ENCODE results near the gene FBLL1. TPM values are rescaled to one million over a fixed set of nuclear protein-coding genes. Genes with fewer than 3 reads are reported as not detected.

FBLL1 gene
- not detected for total RNA-seq
- under 1 TPM; 0.37 to 0.95 (median 0.55) TPM for polyA plus RNA-seq (ENCODE audit: insufficient read length in 6 of 6)
- long read RNA-seq, donor 1, transcript FBLL1-201 (1 exons, 1,519 nt): major isoform, 7 of 7 reads
- long read RNA-seq, donor 1, partial matches to known transcripts: 0 of 7 reads
- long read RNA-seq, donor 1, other reads (novel, unspliced or antisense): 0 of 7 reads
- long read RNA-seq, donor 2, partial matches to known transcripts: 0 of 1 reads
- long read RNA-seq, donor 2, other reads (novel, unspliced or antisense): 0 of 1 reads
- long read RNA-seq, donor 3, partial matches to known transcripts: 0 of 2 reads
- long read RNA-seq, donor 3, other reads (novel, unspliced or antisense): 0 of 2 reads
- long read RNA-seq, donor 4: 0 reads
- long read RNA-seq, donor 5, partial matches to known transcripts: 0 of 2 reads
- long read RNA-seq, donor 5, other reads (novel, unspliced or antisense): 0 of 2 reads
- long read RNA-seq, donor 6, partial matches to known transcripts: 0 of 2 reads
- long read RNA-seq, donor 6, other reads (novel, unspliced or antisense): 0 of 2 reads
- long read RNA-seq, donor 7: 0 reads
- long read RNA-seq, donor 8: 0 reads
- long read RNA-seq, donor 9: 0 reads
- long read RNA-seq, donor 10: 0 reads
- long read RNA-seq, donor 11, transcript FBLL1-201 (1 exons, 1,519 nt): major isoform, 88 of 88 reads
- long read RNA-seq, donor 11, partial matches to known transcripts: 0 of 88 reads
- long read RNA-seq, donor 11, other reads (novel, unspliced or antisense): 0 of 88 reads
- long read RNA-seq, donor 12, partial matches to known transcripts: 0 of 1 reads
- long read RNA-seq, donor 12, other reads (novel, unspliced or antisense): 0 of 1 reads

- Histone ChIP-seq H3K27me3 (peaks cover 31 to 58% of the 10 kb centered on the region in 2 donors), H3K9me3 (no peaks in the 10 kb centered on the region), H3K4me3 (peak within 1 kb of the TSS; percentile 19 to 27), H3K27ac (no peak within 1 kb of the TSS), H3K36me3 (no peaks in the 10 kb centered on the region), H3K4me1 (no peaks in the 10 kb centered on the region)
- DNase-seq (peak in 2 of 4 donors; percentile 40 to 56), ATAC-seq (peak; percentile 56)
- intact Hi-C loops (cut with DNase I): no loop called here
- TF ChIP-seq, protein P1, sequence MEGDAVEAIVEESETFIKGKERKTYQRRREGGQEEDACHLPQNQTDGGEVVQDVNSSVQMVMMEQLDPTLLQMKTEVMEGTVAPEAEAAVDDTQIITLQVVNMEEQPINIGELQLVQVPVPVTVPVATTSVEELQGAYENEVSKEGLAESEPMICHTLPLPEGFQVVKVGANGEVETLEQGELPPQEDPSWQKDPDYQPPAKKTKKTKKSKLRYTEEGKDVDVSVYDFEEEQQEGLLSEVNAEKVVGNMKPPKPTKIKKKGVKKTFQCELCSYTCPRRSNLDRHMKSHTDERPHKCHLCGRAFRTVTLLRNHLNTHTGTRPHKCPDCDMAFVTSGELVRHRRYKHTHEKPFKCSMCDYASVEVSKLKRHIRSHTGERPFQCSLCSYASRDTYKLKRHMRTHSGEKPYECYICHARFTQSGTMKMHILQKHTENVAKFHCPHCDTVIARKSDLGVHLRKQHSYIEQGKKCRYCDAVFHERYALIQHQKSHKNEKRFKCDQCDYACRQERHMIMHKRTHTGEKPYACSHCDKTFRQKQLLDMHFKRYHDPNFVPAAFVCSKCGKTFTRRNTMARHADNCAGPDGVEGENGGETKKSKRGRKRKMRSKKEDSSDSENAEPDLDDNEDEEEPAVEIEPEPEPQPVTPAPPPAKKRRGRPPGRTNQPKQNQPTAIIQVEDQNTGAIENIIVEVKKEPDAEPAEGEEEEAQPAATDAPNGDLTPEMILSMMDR (IDR thresholded peaks at IDR 0.05): no peak
Measured at GRCh38 chr5:168528521-168529373, at the start of gene FBLL1. Gene FBLL1, plus strand, starts transcription at chr5:168529305. Its CDS starts 200 bp downstream, at chr5:168529505.

- Histone ChIP-seq H3K4me3 (no peak overlapping the region), H3K9me3 (no peaks in the 10 kb centered on the region), H3K36me3 (no peaks in the 10 kb centered on the region), H3K27me3 (no peaks in the 10 kb centered on the region), H3K27ac (no peak overlapping the region), H3K4me1 (no peaks in the 10 kb centered on the region)
- intact Hi-C loops (cut with DNase I): no loop called here
- DNase-seq (no peak), ATAC-seq (no peak)
- TF ChIP-seq, protein P1 (IDR thresholded peaks at IDR 0.05): no peak
Measured at GRCh38 chr5:168480601-168481000, 48.5 kb upstream of the FBLL1 start.

DNA sequence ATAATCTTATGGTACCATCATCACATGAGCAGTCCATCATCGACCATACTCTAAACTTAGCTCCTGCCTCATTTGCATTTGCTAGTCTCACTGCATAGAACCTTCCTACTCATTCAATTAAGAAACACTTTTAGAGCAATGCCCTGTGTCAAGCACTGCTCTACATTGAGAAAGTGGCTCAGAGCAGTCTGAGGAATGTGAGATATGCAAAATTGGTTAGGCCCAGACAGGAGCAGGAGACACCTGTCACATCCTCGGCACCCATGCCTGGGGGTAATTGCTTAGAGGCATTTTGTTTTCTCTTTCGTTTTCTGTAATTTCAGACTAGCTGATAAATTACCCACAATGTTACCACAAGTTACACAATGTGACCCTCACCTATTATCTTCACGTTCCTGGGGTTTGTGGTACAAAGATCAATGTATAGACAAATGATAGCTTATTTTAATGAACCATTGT, 47.7 kb upstream of the FBLL1 start:
- Histone ChIP-seq H3K36me3 (no peaks in the 10 kb centered on the region), H3K4me1 (peaks cover 0 to 5% of the 10 kb centered on the region in 2 donors), H3K27me3 (no peaks in the 10 kb centered on the region), H3K27ac (no peak overlapping the region), H3K4me3 (no peak overlapping the region), H3K9me3 (no peaks in the 10 kb centered on the region)
- TF ChIP-seq, protein P1 (IDR thresholded peaks at IDR 0.05): no peak
- intact Hi-C loops (cut with DNase I): no loop called here
- DNase-seq: no peak
- ATAC-seq: no peak

DNA sequence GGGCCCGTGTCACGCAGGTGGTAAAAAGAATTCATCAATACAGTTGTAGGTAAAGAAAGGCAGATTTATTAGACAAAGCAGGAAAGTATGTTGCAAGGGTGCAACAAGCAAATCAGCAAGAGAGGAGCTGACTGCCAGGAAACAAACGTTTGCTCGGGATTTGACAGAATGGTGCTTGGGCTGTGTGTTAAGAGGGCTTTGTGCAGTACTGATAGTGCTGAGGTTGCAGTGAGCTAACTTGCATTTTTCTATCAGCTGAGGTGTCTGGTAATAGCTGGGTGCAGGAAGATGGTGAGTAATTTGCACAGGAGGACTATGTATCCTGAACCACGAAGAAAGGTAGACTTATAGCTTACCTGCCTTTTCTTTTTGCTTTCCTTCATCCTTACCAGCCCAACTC, 46.7 kb upstream of the FBLL1 start:
- intact Hi-C loops (cut with DNase I): no loop called here
- no peaks in the 10 kb centered on the region for H3K9me3 ChIP-seq

More for the DNA sequence above, 46.7 kb upstream of the FBLL1 start:
- Histone ChIP-seq H3K4me3 (no peak overlapping the region), H3K36me3 (no peaks in the 10 kb centered on the region), H3K27ac (no peak overlapping the region), H3K27me3 (no peaks in the 10 kb centered on the region), H3K4me1 (peaks cover 0 to 7% of the 10 kb centered on the region in 2 donors)
- DNase-seq: no peak
- no peak for ATAC-seq
- TF ChIP-seq, protein P1 (IDR thresholded peaks at IDR 0.05): no peak
